ENCODE data around the gene PICALM. TPM values are rescaled to one million over a fixed set of nuclear protein-coding genes. Genes with fewer than 3 reads are reported as not detected.
"Not testable (repeated sequence)": the region's sequence is repeated elsewhere in the genome, so short reads cannot be mapped to it uniquely, and the experiment has no call there.

The PICALM gene
- total RNA-seq, 2 experiments from 2014 or later = 110 to 115 TPM

GRCh38 chr11:85967457-85967856 is 101.4 kb downstream of the PICALM start:
- Mint-ChIP-seq H3K27ac (no peak overlapping the region), H3K9me3 (ENCODE audit: insufficient read depth) (no peaks in the 10 kb centered on the region), H3K27me3 (ENCODE audit: low read depth) (no peaks in the 10 kb centered on the region), H3K4me3 (no peak overlapping the region), H3K4me1 (ENCODE audit: low read depth) (peaks cover 14% of the 10 kb centered on the region), H3K36me3 (ENCODE audit: low read depth) (peaks cover 66% of the 10 kb centered on the region)
- ATAC-seq (no peak), DNase-seq (no peak)
- POLR2A ChIA-PET = interaction anchor here (0.6 kb wide), 1 partner anchor 21 kb away, joined by 3 read pairs; no protein-coding TSS in a partner anchor
- CTCF ChIA-PET = no interaction called here

DNA sequence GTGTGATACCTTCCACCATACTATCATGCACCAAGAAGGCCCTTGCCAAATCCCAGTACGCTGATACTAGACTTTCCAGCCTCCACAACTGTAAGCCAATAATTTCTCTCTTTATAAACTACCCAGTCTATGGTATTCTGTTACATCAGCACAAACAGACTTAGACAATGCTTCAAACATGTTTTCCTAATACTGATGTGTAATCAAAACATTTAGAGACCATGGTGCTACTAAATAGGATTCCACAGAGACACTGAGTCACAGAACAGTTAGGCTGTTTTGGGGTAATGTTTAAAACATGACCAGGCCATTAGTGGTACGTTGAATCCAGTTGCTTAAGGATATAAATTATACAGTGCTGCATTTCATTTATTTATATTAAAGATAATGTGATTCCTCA is 103.7 kb downstream of the PICALM start:
- H3K27ac Mint-ChIP-seq = no peak overlapping the region
- H3K36me3 Mint-ChIP-seq (ENCODE audit: low read depth) = peaks cover 64% of the 10 kb centered on the region

DNA sequence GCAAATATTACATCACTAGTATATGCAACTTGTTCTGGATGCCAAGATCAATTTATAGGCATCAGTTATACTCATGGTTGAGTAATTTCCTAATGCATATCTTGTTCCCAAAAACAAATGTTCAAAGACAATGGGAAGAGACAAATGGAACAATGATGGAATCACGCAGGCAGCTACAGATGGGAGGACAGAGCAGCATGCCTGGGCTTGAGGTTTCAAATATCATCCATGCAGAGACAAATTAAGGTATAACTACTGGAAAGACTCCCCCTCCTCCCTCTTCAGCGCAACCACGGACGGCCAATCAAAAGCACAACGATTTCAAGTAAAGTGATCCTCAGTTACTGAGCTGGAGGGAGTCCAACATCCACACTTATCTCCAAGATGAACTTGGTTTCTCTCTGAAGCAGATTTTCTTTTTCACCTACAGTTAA is 106.9 kb downstream of the PICALM start:
- CTCF ChIA-PET = interaction anchor here (1.1 to 2.1 kb wide), 5 partner anchors 8 to 330 kb away, joined by 3 to 7 read pairs (median 4); no protein-coding TSS in a partner anchor
- no peak overlapping the region for H3K27ac Mint-ChIP-seq

More for the DNA sequence above, 103.7 kb downstream of the PICALM start:
- H3K27me3 Mint-ChIP-seq (ENCODE audit: low read depth) = no peaks in the 10 kb centered on the region
- ChIA-PET POLR2A (no interaction called here), CTCF (no interaction called here)
- DNase-seq (no peak), ATAC-seq (no peak)
- H3K4me3 Mint-ChIP-seq = no peak overlapping the region
- peaks cover 14% of the 10 kb centered on the region for H3K4me1 Mint-ChIP-seq (ENCODE audit: low read depth)
- no peaks in the 10 kb centered on the region for H3K9me3 Mint-ChIP-seq (ENCODE audit: insufficient read depth)

DNA sequence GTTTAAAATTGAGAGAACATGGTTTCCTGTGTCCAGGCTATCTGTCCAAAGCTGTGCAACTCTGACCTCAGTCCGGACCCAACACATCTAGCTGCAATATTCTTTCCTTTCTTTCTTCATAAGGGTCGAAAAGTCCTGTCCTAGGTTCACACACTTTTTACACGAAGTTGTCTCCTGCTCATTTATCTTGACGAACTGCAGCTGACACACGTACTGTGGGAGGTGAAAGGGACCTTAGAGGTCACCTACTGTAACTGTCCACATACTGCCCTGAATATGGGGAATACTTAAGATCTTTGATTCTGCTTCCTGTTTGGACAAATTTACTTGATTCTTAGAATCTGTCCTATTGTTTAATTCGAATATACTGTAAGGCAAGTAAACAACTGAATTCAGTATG is 107.8 kb downstream of the PICALM start:
- Mint-ChIP-seq H3K36me3 (ENCODE audit: low read depth) (peaks cover 71% of the 10 kb centered on the region), H3K27me3 (ENCODE audit: low read depth) (no peaks in the 10 kb centered on the region), H3K4me3 (no peak overlapping the region), H3K27ac (peak overlapping the region; percentile 4), H3K9me3 (ENCODE audit: insufficient read depth) (no peaks in the 10 kb centered on the region), H3K4me1 (ENCODE audit: low read depth) (no peaks in the 10 kb centered on the region)
- CTCF ChIA-PET = interaction anchor here (1.1 to 2.1 kb wide), 5 partner anchors 9 to 331 kb away, joined by 3 to 7 read pairs (median 4); no protein-coding TSS in a partner anchor
- DNase-seq (no peak), ATAC-seq (no peak)
- POLR2A ChIA-PET = no interaction called here

More for the DNA sequence above, 106.9 kb downstream of the PICALM start:
- POLR2A ChIA-PET = no interaction called here
- Mint-ChIP-seq H3K27me3 (ENCODE audit: low read depth) (no peaks in the 10 kb centered on the region), H3K4me1 (ENCODE audit: low read depth) (no peaks in the 10 kb centered on the region), H3K4me3 (no peak overlapping the region), H3K9me3 (ENCODE audit: insufficient read depth) (no peaks in the 10 kb centered on the region), H3K36me3 (ENCODE audit: low read depth) (peaks cover 68% of the 10 kb centered on the region)
- DNase-seq (no peak), ATAC-seq (no peak)

DNA sequence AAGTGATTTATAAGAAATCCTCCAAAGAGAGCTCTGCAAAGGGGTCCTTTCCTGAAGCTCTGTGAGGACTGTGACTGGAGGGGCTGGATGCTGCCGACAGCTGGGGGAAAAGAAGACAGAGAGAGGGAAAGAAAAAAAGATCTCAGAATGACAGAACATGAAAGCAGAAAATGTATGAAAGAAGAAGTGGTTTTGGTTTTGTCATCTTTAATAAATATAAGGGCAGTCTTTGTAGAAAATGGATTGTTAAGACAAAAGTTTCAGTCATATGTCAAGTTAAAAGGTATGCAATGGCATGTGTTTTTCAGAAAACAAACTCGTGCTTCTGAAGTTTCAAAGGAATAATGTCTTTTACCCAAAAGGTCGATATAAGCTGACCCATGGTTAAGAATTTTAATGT is 108.2 kb downstream of the PICALM start:
- no peak overlapping the region for H3K4me3 Mint-ChIP-seq
- no peak overlapping the region for H3K27ac Mint-ChIP-seq
- H3K4me1 Mint-ChIP-seq (ENCODE audit: low read depth) = no peaks in the 10 kb centered on the region
- peaks cover 72% of the 10 kb centered on the region for H3K36me3 Mint-ChIP-seq (ENCODE audit: low read depth)
- H3K9me3 Mint-ChIP-seq (ENCODE audit: insufficient read depth) = no peaks in the 10 kb centered on the region
- ATAC-seq (no peak), DNase-seq (no peak)
- ChIA-PET POLR2A (no interaction called here), CTCF (interaction anchor here (1.4 to 2.1 kb wide), 3 partner anchors 10 to 15 kb away, joined by 4 to 7 read pairs (median 4); no protein-coding TSS in a partner anchor)
- H3K27me3 Mint-ChIP-seq (ENCODE audit: low read depth) = no peaks in the 10 kb centered on the region

- ChIA-PET CTCF (interaction anchor here (0.8 to 1.1 kb wide), 2 partner anchors 9 to 13 kb away, joined by 3 to 4 read pairs; no protein-coding TSS in a partner anchor), POLR2A (no interaction called here)
- Mint-ChIP-seq H3K9me3 (ENCODE audit: insufficient read depth) (no peaks in the 10 kb centered on the region), H3K27me3 (ENCODE audit: low read depth) (no peaks in the 10 kb centered on the region), H3K27ac (no peak overlapping the region), H3K4me1 (ENCODE audit: low read depth) (no peaks in the 10 kb centered on the region), H3K4me3 (no peak overlapping the region), H3K36me3 (ENCODE audit: low read depth) (peaks cover 70% of the 10 kb centered on the region)
- ATAC-seq (no peak), DNase-seq (no peak)
Measured at GRCh38 chr11:85955531-85955930, 113.4 kb downstream of the PICALM start.

- CTCF ChIA-PET = no interaction called here
- ATAC-seq (no peak), DNase-seq (no peak)
- H3K27me3 Mint-ChIP-seq (ENCODE audit: low read depth) = no peaks in the 10 kb centered on the region
- no peak overlapping the region for H3K27ac Mint-ChIP-seq
- POLR2A ChIA-PET = interaction anchor here (0.9 kb wide), 1 partner anchor 200 kb away, joined by 3 read pairs; no protein-coding TSS in a partner anchor
- H3K4me1 Mint-ChIP-seq (ENCODE audit: low read depth) = peaks cover 4% of the 10 kb centered on the region
- H3K4me3 Mint-ChIP-seq = no peak overlapping the region
- peaks cover 59% of the 10 kb centered on the region for H3K36me3 Mint-ChIP-seq (ENCODE audit: low read depth)
- no peaks in the 10 kb centered on the region for H3K9me3 Mint-ChIP-seq (ENCODE audit: insufficient read depth)
Measured at GRCh38 chr11:85953491-85954143, 115.3 kb downstream of the PICALM start.

DNA sequence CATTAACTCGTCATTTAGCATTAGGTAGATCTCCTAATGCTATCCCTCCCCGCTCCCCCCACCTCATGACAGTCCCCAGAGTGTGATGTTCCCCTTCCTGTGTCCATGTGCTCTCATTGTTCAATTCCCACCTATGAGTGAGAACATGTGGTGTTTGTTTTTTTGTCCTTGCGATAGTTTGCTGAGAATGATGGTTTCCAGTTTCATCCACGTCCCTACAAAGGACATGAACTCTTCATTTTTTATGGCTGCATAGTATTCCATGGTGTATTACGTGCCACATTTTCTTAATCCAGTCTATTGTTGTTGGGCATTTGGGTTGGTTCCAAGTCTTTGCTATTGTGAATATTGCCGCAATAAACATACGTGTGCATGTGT is 116.8 kb downstream of the PICALM start:
- CTCF ChIA-PET; H3K4me3 Mint-ChIP-seq; H3K9me3 Mint-ChIP-seq (ENCODE audit: insufficient read depth); POLR2A ChIA-PET; H3K27ac Mint-ChIP-seq; ATAC-seq; H3K27me3 Mint-ChIP-seq (ENCODE audit: low read depth); DNase-seq: not testable (repeated sequence)
- H3K4me1 Mint-ChIP-seq (ENCODE audit: low read depth) = peaks cover 10% of the 10 kb centered on the region
- H3K36me3 Mint-ChIP-seq (ENCODE audit: low read depth) = peaks cover 49% of the 10 kb centered on the region

DNA sequence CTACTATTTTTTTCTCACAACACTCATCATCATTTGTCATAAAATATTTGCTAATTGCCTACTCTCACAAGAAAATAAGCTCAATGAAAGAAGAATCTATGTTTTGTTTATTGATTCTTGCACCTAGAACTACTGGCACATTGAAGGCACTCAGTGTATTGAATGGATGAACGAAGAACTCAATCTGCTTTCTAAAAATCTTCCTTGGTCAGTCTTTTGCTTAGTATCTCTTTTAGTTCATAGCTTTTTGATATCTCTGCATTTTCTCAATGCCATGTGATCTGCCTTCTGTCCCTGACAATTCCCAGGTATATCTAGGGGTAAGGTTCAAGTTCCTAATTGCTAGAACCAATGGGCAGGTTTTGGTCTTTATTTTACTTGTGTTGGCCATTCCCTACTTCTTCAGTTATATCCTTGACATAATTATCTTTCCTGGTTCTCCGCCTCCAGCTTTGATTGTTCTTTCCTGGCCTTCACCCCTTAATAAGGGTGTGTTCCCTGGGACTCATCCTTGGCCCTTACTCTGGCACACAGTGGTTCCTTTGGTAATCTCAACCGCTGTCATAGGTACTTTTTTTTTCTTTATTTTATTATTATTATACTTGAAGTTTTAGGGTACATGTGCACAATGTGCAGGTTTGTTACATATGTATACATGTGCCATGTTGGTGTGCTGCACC is 117.3 kb downstream of the PICALM start:
- Mint-ChIP-seq H3K4me1 (ENCODE audit: low read depth) (peaks cover 10% of the 10 kb centered on the region), H3K9me3 (ENCODE audit: insufficient read depth) (no peaks in the 10 kb centered on the region), H3K4me3 (no peak overlapping the region), H3K36me3 (ENCODE audit: low read depth) (peaks cover 46% of the 10 kb centered on the region), H3K27ac (no peak overlapping the region), H3K27me3 (ENCODE audit: low read depth) (no peaks in the 10 kb centered on the region)
- DNase-seq = no peak
- POLR2A ChIA-PET = no interaction called here
- CTCF ChIA-PET = interaction anchor here (0.8 kb wide), 1 partner anchor 27 kb away, joined by 3 read pairs; no protein-coding TSS in a partner anchor
- ATAC-seq = no peak

GRCh38 chr11:85951049-85951405 is 117.9 kb downstream of the PICALM start:
- ATAC-seq = no peak
- Mint-ChIP-seq H3K9me3 (ENCODE audit: insufficient read depth) (peaks cover 4% of the 10 kb centered on the region), H3K27me3 (ENCODE audit: low read depth) (no peaks in the 10 kb centered on the region), H3K4me3 (no peak overlapping the region), H3K36me3 (ENCODE audit: low read depth) (peaks cover 41% of the 10 kb centered on the region), H3K4me1 (ENCODE audit: low read depth) (peaks cover 14% of the 10 kb centered on the region), H3K27ac (no peak overlapping the region)
- POLR2A ChIA-PET = interaction anchor here (0.6 to 1.3 kb wide), 2 partner anchors 8 to 18 kb away, joined by 4 read pairs; no protein-coding TSS in a partner anchor
- CTCF ChIA-PET = interaction anchor here (0.8 kb wide), 1 partner anchor 27 kb away, joined by 3 read pairs; no protein-coding TSS in a partner anchor
- no peak for DNase-seq

DNA sequence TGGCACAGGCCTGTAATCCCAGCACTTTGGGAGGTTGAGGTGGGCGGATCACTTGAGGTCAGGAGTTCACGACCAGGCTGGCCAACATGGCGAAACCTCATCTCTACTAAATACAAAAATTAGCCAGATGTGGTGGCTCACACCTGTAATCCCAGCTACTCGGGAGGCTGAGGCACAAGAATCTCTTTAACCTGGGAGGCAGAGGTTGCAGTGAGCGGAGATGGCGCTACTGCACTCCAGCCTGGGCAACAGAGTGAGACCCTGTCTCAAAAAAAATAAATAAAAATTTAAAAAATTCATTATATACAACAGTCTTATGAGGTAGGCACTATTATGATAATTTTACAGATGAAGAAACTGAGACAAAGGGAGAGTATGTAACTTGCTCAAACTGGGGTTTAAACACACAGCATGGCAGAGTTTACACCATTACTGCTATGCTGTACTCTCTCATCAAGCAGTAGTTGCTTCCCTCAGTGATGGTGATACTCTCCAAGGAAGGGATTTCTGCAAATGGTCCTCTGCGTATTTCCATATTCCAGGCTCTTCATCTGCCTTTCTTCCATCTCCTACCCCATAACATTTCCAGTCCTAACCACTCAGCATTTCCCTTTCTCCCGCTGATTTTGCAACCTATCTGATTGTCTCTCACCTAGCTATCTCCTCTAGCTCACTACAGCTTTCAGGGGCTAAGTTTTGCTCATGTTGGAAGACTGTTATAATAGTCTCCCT is 118.4 kb downstream of the PICALM start:
- ATAC-seq = no peak
- ChIA-PET POLR2A (interaction anchor here (0.6 to 1.3 kb wide), 2 partner anchors 9 to 18 kb away, joined by 4 read pairs; no protein-coding TSS in a partner anchor), CTCF (no interaction called here)
- Mint-ChIP-seq H3K27me3 (ENCODE audit: low read depth) (no peaks in the 10 kb centered on the region), H3K27ac (no peak overlapping the region), H3K4me3 (no peak overlapping the region), H3K4me1 (ENCODE audit: low read depth) (peaks cover 19% of the 10 kb centered on the region), H3K9me3 (ENCODE audit: insufficient read depth) (peaks cover 9% of the 10 kb centered on the region), H3K36me3 (ENCODE audit: low read depth) (peaks cover 41% of the 10 kb centered on the region)
- no peak for DNase-seq

Data from activated CD8-positive, alpha-beta T cell treated with anti-CD3 and anti-CD28 coated beads, Interleukin-2, amount 10 ng/mL, durations not matched to agents 7 days and 5 days (primary cell).